Spleen (tissue), 11 donors: ENCODE measurements around the gene CCDC50. TPM values are rescaled to one million over a fixed set of nuclear protein-coding genes. Genes with fewer than 3 reads are reported as not detected.
A peak's percentile ranks its signal among the peaks of the same experiment; 100 is the strongest.

Experiments used
- DNase-seq: peaks from one replicate; pipeline ENCODE4 v3.0.0-alpha.2; 2020
- H3K27ac ChIP-seq, 8 donors: fragments of 200-600 bp; sonication (generic) in 7 of 8; 1 replicate in 4 of 8; 2 replicates in 4 of 8; pipeline versions ENCODE4 v1.5.0 to v1.8.0; 2016 to 2021; ENCODE audit warnings: inconsistent platforms in 4 of 8, mild to moderate bottlenecking in 4 of 8, moderate library complexity in 1 of 8
- H3K27me3 ChIP-seq, 7 donors: fragments of 200-600 bp; sonication (generic) in 6 of 7; replicated peaks in 1 of 7; 1 replicate in 4 of 7; 2 replicates in 3 of 7; pipeline versions ENCODE4 v1.5.0 to v1.8.0; 2016 to 2021; ENCODE audit warnings: inconsistent platforms in 3 of 7, mild to moderate bottlenecking in 1 of 7
- H3K36me3 ChIP-seq, 6 donors: fragments of 200-600 bp; sonication (generic) in 5 of 6; 1 replicate in 4 of 6; 2 replicates in 2 of 6; pipeline versions ENCODE4 v1.5.0 to v1.8.0; 2016 to 2021; ENCODE audit warnings: inconsistent platforms in 2 of 6
- H3K4me1 ChIP-seq, 6 donors: fragments of 200-600 bp; sonication (generic) in 5 of 6; 1 replicate in 3 of 6; 2 replicates in 3 of 6; pipeline versions ENCODE4 v1.5.0 to v1.8.0; 2016 to 2021; ENCODE audit warnings: inconsistent platforms in 3 of 6
- H3K4me3 ChIP-seq, 8 donors: fragments of 200-600 bp; sonication (generic) in 7 of 8; 1 replicate in 4 of 8; 2 replicates in 4 of 8; pipeline versions ENCODE4 v1.5.0 to v1.8.0; 2016 to 2021; ENCODE audit warnings: inconsistent platforms in 4 of 8, mild to moderate bottlenecking in 4 of 8, moderate library complexity in 2 of 8
- H3K9me3 ChIP-seq, 8 donors: fragments of 200-600 bp; sonication (generic) in 7 of 8; 1 replicate in 4 of 8; 2 replicates in 4 of 8; pipeline versions ENCODE4 v1.5.0 to v1.8.0; 2016 to 2021; ENCODE audit warnings: inconsistent platforms in 4 of 8
- POLR2A ChIP-seq, 3 donors: fragments of 450-650 bp; IDR thresholded peaks; one replicate each; pipeline ENCODE4 v1.5.1; 2017; ENCODE audit warnings: antibody characterized with exemption in 3 of 3, mild to moderate bottlenecking in 1 of 3
- POLR2AphosphoS5 ChIP-seq, 3 donors: sonication (generic); formaldehyde crosslinking; IDR thresholded peaks; one replicate each; pipeline ENCODE4 v1.5.1; 2017; ENCODE audit warnings: antibody characterized with exemption in 3 of 3
- WGBS, 5 donors: extraction: QIAGEN DNeasy Blood & Tissue Kit in 3 of 5; methylation state at CpG; one replicate each; pipeline versions ENCODE4 v1.1.5 to v1.1.7; 2013 to 2018; 5-methylcytosine and 5-hydroxymethylcytosine counted together
- intact Hi-C: fragments of 100-400 bp; cut with DNase I; formaldehyde crosslinking; loops from one replicate; pipeline ENCODE4 v1.15.0; 2023; ENCODE audit warnings: low total_unique reads
- polyA plus RNA-seq, 3 donors: library from polyadenylated mRNA; stranded (reverse); fragments of 200-250 nt; gene quantifications; one replicate each; pipeline ENCODE4 v1.2.1, GENCODE V29; 2013
- total RNA-seq, 7 donors: library from RNA; depleted of rRNA in 3 of 7; stranded (reverse); fragments of >200 nt in 3 of 7; fragmentation: NEBNext Ultra II Directional in 4 of 7; extraction: Animal tissue kit (Norgen Biotek cat#: 25700) in 4 of 7; gene quantifications; one replicate each; pipeline versions ENCODE4 v1.1.0 to v1.2.1, GENCODE V29; 2016 to 2021
- TF ChIP-seq, protein P1 (sequence below), 11 experiments: fragments of 200-600 bp in 7 of 11; fragments of 450-650 bp in 4 of 11; sonication (generic) in 4 of 11; IDR thresholded peaks in 8 of 11; conservative IDR thresholded peaks in 3 of 11; 1 replicate in 7 of 11; 2 replicates in 4 of 11; pipeline versions ENCODE4 v1.4.0 to v1.8.0; 2016 to 2021; ENCODE audit warnings: antibody characterized with exemption in 11 of 11, inconsistent platforms in 4 of 11, mild to moderate bottlenecking in 1 of 11
- donor health status: healthy with polysubstance abuse.
- donor health status: DM: no; HTN: no; CAD: no; lungs with moderate emphysema.
- donor health status: DM: no; HTN: no; CAD: no.
- donor health status: Bipolar disorder and iron deficiency.
- donor health status: healthy.
- donor health status: DM: no; HTN: no; CAD: no.
- donor health status: DM: yes; HTN: yes; CAD: no.

CCDC50 gene
- total and polyA plus RNA-seq, 10 donors, result 42.5 to 167 (median 110) TPM

GRCh38 chr3:191353022-191353777 lies 24.0 kb downstream of the CCDC50 start:
- no peak for TF ChIP-seq POLR2AphosphoS5 (IDR thresholded peaks at IDR 0.05)
- 68 to 85% (median 80%) methylated on average over 7 of the region's 7 CpGs for WGBS, 5 donors
- intact Hi-C loops, result no loop called here
- no peak for DNase-seq
- Histone ChIP-seq H3K27me3 (no peaks in the 10 kb centered on the region), H3K4me1 (peaks cover 10 to 100% (median 51%) of the 10 kb centered on the region in 6 donors), H3K36me3 (peaks cover 0 to 11% (median 4%) of the 10 kb centered on the region in 6 donors), H3K4me3 (no peak overlapping the region), H3K9me3 (no peaks in the 10 kb centered on the region), H3K27ac (peak overlapping the region in 3 of 8 donors; percentile 12 to 54 (median 22))

DNA sequence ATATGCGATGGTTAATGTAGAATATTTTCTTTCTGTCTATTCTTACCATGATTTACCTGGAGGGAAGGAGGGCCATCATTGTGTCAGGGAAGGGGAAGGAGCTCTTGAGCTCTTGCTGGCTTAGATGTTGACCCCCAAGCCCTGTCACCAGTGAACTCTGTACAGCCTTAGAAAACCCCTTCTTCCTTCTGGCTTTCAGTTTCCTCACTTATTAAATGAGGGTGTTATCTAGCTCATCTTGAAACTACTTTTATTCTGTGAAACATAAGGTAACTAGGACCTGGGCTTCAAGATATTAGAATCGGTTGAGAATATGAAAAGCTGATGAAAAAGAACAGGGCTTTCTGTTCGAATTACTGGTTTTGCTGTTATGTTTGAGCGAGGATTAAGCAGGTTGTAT lies 26.2 kb downstream of the CCDC50 start:
- peaks cover 0 to 33% (median 14%) of the 10 kb centered on the region in 6 donors for H3K36me3 ChIP-seq
- no peak for TF ChIP-seq POLR2AphosphoS5 (IDR thresholded peaks at IDR 0.05)
- no peak for TF ChIP-seq POLR2A (IDR thresholded peaks at IDR 0.05)
- TF ChIP-seq, protein P1, sequence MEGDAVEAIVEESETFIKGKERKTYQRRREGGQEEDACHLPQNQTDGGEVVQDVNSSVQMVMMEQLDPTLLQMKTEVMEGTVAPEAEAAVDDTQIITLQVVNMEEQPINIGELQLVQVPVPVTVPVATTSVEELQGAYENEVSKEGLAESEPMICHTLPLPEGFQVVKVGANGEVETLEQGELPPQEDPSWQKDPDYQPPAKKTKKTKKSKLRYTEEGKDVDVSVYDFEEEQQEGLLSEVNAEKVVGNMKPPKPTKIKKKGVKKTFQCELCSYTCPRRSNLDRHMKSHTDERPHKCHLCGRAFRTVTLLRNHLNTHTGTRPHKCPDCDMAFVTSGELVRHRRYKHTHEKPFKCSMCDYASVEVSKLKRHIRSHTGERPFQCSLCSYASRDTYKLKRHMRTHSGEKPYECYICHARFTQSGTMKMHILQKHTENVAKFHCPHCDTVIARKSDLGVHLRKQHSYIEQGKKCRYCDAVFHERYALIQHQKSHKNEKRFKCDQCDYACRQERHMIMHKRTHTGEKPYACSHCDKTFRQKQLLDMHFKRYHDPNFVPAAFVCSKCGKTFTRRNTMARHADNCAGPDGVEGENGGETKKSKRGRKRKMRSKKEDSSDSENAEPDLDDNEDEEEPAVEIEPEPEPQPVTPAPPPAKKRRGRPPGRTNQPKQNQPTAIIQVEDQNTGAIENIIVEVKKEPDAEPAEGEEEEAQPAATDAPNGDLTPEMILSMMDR (IDR thresholded peaks at IDR 0.05 in 8 of 11, conservative IDR thresholded peaks at IDR 0.05 in 3 of 11), result no peak
- no peak overlapping the region for H3K4me3 ChIP-seq
- no peaks in the 10 kb centered on the region for H3K9me3 ChIP-seq
- WGBS, 5 donors, result 74 to 85% (median 80%) methylated on average over 4 of the region's 4 CpGs
- intact Hi-C loops, result no loop called here
- peak overlapping the region in 4 of 8 donors; percentile 8 to 68 (median 58) for H3K27ac ChIP-seq
- no peak for DNase-seq
- H3K4me1 ChIP-seq, result peaks cover 10 to 92% (median 48%) of the 10 kb centered on the region in 6 donors
- no peaks in the 10 kb centered on the region for H3K27me3 ChIP-seq

DNA sequence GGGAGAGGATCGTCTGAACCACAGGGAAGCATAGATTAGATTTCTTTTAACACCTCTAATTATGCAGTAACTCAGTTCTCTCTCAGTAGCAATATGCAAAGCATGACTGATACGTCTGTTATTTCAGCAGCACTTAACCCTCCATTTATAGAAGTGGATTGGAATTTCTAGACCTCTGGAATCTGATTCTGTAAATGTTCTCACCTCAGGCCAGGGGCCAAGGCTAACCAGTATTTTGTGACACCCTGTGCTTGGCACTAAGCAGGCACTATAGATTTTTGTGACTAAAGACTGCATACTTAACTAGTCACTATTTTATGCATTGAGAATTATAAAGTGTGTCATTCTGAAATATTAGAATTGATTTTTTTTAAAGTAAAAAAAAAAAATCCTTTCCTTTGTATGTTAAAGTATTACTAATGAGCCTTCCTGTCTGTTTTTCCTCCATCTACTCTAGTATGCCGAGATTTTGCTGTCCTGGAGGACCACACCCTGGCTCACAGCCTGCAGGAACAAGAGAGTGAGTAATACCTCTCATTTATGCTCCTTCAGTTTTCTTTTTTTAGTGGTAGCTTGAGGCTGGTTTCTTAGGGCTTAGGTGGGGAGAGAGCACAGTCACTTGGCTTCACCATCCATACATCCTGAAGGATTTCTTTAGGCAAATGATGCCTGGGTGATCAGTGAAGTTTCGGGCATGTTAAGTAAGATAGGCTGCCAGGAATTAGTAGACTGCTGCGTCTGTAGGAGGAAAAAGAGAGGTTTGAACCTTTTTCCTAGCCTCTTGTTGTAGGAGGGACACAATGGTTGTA lies 27.6 kb downstream of the CCDC50 start:
- Histone ChIP-seq H3K4me3 (no peak overlapping the region), H3K27ac (peak overlapping the region in 6 of 8 donors; percentile 5 to 68 (median 52))
- no peak for DNase-seq

GRCh38 chr3:191357909-191358308 lies 28.7 kb downstream of the CCDC50 start:
- intact Hi-C loops, result no loop called here
- peaks cover 4 to 67% (median 38%) of the 10 kb centered on the region in 6 donors for H3K4me1 ChIP-seq
- no peak for DNase-seq
- H3K27ac ChIP-seq, result no peak overlapping the region
- TF ChIP-seq, protein P1 (IDR thresholded peaks at IDR 0.05 in 8 of 11, conservative IDR thresholded peaks at IDR 0.05 in 3 of 11), result no peak
- TF ChIP-seq POLR2AphosphoS5 (IDR thresholded peaks at IDR 0.05) (no peak), POLR2A (IDR thresholded peaks at IDR 0.05) (no peak)
- peaks cover 0 to 58% (median 35%) of the 10 kb centered on the region in 6 donors for H3K36me3 ChIP-seq
- no peaks in the 10 kb centered on the region for H3K27me3 ChIP-seq
- H3K4me3 ChIP-seq, result no peak overlapping the region
- H3K9me3 ChIP-seq, result no peaks in the 10 kb centered on the region
- 89 to 94% (median 91%) methylated on average over 6 of the region's 6 CpGs for WGBS, 5 donors

More for the DNA sequence above, 27.6 kb downstream of the CCDC50 start:
- Histone ChIP-seq H3K36me3 (peaks cover 0 to 47% (median 26%) of the 10 kb centered on the region in 6 donors), H3K4me1 (peaks cover 4 to 78% (median 40%) of the 10 kb centered on the region in 6 donors), H3K27me3 (no peaks in the 10 kb centered on the region), H3K9me3 (no peaks in the 10 kb centered on the region)
- intact Hi-C loops, result no loop called here
- WGBS, 5 donors, result 60 to 76% (median 68%) methylated on average over 5 of the region's 5 CpGs
- TF ChIP-seq, protein P1 (IDR thresholded peaks at IDR 0.05 in 8 of 11, conservative IDR thresholded peaks at IDR 0.05 in 3 of 11), result no peak
- TF ChIP-seq POLR2AphosphoS5 (IDR thresholded peaks at IDR 0.05) (no peak), POLR2A (IDR thresholded peaks at IDR 0.05) (no peak)
